HG02938 (cell line): ENCODE data around the gene NAV2.

ENCODE experiments used
- ATAC-seq: cut with Tn5 transposase; IDR thresholded peaks from one replicate; pipeline ENCODE4 v1.9.1; 2021; ENCODE audit warnings: mild to moderate bottlenecking, moderate library complexity; ENCODE audit not compliant: unreplicated experiment

NAV2 gene

DNA sequence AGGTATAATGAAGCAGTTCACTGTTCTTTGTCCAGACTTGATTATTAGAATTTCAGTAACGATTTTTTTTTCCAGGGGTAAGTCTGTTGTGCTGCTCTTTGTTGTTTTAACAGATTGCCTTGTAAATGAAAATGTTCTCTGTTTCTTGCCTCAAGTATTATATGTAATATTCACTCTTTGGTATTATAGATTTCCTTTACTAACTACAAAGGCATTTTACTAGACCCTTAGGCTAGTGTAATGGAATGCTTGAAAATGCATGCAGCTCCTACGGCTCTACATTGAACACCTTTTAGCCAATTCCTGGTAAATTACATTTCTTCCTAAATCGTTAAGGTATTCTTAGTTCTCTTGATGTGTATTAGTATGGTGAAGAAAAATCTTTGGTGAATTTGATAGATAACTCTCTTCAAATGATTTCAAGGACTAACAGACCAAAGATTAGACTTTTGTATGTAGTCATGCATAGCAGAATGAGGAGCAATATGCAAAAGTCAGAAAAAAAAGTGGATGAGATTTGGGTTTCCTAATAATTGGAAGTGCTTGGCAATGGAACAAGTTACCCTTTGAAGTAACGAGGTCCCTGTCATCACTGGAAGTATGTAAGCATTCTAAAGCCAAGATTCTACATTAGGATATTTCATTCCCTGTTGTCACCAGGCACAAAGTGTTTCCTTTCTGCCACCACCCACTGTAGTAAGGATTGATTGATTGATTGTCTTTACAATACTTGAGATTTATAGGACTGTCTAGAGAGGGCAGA lies 334.6 kb downstream of the NAV2 start:
- ATAC-seq, result no peak

DNA sequence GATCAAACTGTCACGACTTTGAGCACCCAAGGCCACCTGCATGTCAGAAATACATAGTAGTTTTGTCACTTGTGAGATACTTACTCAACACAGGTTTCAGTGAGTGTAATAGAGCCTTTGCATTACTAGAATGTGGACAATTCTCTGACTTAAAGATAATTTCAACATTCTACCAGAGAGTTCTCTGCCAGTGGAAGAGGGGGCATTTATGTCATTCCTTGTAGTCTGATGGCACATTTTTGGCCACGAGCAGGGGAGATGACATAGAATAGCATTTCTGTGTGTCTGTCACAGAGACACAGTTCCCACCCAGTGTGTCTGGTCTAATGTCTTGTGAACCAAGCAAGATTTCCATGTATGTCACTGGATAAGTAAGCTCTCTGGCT lies 335.1 kb downstream of the NAV2 start:
- no peak for ATAC-seq

DNA sequence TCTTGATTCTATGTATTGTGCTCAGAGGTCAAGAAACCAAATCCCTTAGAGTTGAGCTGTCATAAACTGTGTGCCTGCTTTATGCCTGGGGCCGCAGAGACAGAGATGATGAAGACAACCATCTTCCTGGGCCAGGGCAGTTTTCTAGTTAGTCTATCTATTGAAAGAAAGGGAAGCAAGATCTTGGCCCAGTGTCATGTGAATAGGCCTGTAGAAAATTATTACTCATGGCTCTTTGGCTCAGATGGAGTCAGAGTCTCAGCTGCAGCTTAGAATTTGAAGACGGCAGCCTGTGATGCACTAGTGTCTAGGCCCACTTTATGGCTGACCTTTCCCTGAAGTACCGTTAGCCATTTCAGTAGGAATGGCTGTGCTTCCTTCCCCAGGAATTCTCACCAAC lies 335.6 kb downstream of the NAV2 start:
- ATAC-seq, result no peak

DNA sequence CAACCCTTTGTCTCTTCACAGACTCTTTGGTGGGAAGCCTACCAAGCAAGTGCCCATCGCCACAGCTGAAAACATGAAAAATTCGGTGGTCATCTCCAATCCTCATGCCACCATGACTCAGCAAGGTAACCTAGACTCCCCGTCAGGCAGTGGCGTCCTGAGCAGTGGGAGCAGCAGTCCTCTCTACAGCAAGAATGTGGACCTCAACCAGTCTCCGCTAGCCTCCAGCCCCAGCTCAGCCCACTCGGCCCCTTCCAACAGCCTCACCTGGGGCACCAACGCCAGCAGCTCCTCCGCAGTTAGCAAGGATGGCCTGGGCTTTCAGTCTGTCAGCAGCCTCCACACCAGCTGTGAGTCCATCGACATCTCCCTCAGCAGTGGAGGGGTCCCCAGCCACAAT lies 336.1 kb downstream of the NAV2 start:
- no peak for ATAC-seq

DNA sequence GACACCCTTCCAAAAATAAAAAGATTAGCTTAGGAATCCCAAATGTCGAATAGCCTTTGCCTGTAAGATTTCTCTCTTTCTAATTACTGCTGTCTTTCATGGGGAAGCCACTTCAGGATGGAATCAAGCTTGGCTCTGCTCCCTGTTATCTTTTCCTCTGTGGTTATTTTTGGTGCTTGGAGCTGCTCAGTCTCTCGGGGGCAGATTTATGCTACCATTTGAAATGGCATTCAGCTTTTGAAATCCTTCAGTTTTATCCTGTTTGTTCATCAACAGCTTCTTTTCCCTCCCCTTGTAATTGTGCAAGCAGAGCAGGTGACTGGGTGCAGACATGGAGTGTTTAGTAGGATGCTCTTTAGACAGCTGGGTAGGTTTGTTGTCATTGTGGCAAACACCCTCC lies 336.6 kb downstream of the NAV2 start:
- ATAC-seq, result no peak

DNA sequence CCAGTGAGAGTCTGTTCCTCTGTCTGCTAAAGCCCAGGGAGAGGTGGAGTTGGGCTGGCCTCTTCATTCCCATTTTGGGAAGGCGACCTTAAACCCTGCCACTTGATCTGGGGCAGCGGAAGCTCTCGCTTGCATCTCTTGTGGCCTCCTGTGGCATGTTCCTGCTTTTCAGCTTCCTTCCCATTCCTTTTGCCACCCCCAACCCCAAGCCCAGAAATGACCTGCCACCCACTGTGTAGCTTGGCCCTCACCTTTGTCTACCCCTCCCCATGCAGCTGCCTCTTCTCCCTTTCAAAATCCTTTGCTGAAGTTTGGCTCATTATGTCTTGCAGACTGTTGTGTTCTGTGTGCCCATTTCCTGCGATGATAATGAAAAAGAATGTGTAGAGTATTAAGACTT lies 337.4 kb downstream of the NAV2 start:
- no peak for ATAC-seq

DNA sequence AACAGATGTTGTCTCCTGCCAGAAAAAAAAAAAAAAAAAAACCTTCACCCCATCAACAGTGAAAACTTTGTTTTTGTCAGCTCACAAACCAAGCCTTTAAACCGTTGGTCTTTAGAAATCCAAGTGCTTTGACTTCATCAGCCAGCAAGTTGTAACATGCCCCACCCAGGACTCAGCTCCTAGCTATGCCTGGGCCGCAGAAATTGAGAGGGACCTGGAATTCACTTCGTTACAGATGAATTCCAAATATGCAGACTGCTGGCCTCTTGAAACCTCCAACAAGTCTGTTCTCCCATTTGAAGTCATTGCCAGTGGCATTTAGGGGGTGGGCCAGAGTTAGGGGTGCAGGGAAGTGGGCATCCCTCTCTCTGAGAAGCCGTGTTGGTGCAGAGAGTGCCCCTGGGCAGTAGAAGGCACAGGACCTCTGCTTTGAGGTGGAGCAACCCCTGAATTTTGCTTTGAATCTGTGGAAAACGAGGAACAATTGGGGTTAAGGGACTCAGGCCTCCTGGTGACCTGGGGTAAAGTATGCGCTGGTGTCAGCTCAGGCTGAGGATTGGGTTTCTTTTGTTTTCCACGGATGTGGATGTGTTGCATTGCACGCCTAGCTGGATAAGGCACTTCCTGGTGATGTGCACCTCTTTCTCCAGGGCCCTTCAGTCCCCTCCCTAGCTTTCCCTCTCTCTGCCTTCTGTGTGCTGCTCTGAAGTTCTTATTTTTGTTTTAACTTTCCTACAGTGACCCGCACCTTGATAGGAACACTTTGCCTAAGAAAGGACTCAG lies 338.1 kb downstream of the NAV2 start:
- ATAC-seq, result no peak

DNA sequence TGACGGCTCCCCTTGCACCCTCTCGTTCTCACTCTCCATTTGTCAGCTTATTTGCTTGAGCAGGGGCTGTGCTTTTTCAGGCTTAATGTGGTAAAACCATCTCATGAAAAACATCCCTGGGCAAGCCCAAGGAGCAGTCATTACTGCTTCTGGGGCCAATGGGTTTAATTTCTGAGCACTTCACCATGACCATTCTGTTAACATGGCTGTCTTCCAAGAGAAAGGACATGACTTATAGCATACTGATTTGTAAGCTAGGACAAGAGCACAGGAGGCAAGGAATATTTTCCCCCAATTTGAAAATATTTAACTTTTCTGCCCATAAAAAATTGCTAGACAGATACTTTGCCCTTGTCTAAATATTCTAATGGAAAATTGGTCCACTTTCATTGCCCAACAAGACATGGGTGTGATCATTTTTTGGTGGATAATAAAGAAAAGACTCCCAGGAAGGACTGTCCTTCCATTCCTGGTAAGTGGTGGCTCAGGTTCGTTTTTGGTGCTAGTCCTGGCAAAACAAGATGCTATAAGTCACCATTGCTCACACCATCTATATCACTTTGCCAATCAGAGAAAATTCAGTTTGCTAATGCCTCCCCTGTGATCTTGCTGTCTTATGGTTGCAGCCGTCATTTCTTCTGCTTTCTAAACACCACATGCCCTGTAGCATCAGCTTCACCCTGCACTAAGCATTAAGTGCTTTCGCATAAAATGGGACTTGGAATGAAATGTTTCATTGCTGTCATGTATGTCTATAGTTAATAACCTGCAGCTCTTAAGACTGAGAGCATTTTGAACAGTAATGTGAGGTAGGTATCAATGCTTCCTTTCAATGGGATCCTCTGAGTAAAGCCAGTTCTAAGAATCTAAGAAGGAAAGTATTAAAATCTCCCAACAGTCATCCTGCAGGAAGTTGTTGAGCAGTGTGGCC lies 339.1 kb downstream of the NAV2 start:
- no peak for ATAC-seq

DNA sequence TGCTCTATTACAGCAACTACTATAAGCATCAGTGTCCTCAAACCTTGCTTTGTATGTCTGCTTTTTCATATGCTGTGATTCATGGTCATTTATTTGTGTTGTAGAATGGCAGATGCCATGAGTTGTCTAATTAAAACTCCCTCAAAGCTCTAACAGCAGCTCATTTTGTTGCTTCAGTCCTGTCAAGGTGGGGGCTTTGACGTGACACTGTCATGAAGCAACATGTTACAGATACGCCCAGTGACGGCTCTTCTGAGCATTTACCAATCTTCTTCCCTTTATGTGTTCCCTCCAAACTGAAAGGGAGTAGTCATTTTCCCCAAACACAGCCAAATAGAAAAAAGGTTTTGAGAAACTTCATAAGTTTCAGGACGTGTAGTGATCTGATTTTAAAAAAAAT lies 340.9 kb downstream of the NAV2 start:
- no peak for ATAC-seq

DNA sequence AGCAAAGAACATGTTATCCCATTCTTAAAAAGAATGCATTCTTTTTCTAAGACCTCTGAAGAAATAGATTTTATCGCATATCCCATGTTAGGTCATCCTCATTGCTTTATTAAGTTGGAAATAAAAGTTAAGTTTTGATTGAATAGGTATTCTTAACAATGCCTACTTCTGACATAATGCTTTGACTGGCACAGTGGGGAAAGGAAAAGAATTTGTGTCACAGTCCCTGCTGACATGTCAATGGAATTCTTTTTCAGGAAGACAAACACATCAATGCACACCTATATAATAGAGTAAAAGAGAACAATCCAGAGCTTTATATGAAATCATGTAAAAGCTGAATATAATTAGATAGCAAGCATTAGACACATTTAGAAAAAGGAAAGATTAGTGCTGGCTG lies 341.9 kb downstream of the NAV2 start:
- no peak for ATAC-seq

DNA sequence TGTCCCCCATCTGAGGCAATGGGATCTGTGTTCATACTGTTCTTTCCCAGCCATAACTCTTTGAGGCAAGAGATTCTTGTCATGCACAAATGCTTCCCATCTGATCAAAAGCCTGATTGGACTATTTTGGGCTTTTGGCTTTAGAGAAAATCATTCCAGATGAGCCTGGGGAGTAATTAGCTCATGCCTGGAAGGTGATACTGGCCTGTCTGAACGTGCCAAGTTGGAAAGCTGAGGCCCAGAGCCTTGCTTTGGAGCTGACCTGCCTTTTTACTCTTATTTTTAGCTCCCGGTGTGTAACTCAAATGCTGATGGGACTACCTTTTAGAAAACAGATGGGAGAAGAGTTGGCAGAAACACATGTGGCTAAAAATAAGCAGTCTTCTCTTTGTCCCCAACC lies 342.7 kb downstream of the NAV2 start:
- no peak for ATAC-seq

DNA sequence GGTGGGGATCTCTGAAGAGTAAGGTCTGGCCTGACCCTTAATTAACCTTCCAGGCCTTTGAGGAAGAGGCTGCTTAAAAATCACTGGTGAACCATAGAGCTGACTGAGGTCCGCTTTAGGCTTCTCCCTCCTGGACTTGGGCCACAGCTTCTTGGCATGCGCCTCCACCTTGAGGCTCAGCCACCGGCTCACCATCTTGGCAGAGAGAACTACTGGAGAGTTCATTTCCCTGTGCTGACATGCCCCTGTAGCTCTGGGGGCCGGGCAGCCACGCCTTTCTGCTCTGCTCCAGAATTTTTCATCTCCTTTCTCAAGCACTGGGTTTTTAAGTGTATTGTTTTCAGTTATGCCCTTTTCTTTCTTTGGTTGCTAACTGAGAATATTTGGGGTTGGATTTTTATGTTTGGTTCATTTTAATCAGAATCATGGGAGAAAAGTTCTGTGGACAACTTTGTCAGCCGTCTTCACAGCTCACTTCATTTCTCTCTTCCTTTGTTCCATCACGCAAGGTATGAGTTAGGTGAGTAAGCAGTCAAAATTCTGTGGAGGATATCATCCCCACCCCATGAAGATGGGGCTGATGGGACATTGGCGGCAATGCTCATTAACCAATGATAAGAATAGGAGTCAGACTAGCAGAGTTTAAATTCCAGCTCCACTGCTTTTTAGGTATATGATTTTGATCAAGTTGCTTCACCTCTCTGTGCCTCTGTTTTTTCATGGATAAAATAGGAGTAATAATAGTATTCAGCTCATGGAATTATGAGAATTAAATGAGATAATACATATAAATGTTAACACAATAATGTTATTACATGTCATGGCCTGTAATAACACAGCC lies 343.7 kb downstream of the NAV2 start:
- no peak for ATAC-seq

DNA sequence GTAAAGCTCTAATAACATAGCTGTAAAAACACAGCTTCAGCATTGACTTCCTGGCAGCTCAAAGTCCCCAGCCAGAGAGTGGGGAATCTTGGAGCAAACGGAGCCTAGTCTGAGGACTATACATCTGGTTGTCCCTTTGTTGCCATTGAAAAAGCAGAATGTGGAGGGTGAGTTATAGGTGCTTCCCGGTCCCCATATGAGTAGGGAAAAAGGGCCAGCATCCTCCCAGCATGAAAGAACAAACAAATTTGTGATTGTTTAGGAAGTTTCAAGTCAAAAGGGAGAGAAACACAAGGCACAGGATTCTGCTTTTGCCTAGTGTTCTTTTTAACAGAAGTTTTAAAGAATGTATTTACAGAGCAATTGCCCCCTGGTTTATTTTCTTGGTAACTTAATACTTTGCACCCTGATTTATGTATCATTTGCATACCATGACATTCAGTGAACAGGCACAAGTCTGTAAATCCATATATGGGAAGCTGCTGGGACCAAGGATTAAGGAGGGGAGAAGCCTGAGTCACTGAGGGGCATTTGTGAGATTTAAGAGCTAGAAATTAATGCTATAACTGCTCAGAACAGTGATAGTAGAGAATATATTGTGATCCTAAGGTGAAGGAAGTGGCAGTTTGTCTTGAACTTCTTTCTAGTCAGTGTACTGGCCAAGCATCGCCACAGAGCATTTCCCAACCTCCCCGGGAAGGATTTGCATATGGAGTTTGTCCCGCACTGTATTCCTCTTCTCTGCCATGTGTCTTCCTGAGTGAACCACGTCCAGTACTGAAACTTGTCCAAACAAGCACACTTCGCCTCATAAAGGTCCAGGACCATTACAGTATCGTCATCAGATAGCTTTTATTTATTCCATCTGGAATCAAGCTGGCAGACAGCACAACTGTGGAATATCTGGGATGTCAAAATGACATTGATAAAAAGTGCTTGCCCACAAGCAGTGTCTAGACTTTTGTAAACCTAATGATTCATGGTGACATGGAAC lies 344.6 kb downstream of the NAV2 start:
- ATAC-seq, result no peak

DNA sequence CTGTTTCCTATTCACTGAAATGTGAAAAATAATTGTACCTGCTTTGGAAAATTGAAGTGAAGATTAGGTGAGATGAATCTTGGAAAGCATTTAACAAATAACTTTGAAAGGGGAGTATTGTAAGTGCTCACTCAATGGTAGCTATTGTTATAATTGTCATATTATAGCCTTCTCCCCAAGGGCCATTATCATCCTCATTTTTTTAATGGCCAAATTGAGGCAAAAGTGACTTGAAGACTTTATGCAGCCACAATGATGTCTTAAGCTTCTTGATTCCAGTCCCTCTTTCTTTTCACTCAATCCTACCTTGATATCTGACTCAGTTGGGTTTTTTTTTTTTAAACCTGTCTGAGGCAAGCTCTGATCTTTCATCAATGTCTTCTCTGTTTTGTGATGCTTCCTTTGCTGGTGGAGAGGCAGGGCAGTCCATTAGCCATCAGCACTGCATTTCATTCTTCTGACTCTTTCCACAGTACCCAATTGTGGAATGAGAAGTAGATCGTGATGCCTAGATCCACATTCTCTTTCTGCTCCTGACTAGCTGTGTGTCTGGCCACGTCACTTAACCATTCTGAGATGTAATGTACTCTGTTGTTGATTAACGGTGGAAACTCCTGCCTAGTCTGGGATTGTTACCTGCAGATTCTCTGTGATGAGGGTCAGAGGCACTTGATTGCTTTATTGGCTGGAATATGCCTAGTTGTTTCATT lies 346.3 kb downstream of the NAV2 start:
- no peak for ATAC-seq

DNA sequence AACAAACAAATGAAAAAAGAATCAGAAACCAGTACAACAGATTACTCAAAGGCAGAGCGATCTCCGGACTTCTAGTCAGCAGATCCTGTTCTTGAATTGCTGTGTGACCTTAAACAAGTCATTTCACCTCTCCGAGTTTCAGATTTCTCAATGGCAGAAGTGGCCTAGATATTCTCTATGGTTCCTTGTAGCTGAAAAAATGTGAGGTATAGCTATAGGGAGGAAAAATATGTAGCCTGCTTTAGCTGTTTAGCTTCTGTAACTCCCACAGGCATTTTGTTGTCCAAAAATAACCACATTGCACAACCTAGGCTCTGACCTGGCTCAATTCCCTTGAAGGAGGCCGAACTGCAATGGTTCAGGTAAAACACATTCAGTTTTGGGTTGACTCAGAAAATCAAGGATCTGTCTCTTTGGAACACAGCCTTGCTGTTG lies 347.0 kb downstream of the NAV2 start:
- no peak for ATAC-seq

DNA sequence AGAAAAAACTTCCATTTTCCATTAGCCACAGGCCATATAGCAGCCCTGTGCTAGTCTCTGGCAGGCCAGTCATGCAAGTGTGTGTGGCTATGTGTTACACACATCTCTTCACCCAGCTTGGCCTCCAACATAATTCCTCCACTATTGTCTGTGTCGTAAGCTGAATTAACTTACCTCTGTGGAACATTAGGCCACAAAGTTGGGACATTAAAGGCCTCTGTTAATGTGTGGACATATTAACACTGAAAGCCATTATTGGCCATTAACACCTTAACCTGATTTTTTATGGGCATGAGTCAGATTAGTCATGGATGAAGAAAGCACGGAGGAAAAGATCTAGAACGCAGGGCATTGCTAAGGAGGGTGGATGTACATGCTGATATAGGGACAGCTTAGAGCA lies 347.5 kb downstream of the NAV2 start:
- no peak for ATAC-seq

DNA sequence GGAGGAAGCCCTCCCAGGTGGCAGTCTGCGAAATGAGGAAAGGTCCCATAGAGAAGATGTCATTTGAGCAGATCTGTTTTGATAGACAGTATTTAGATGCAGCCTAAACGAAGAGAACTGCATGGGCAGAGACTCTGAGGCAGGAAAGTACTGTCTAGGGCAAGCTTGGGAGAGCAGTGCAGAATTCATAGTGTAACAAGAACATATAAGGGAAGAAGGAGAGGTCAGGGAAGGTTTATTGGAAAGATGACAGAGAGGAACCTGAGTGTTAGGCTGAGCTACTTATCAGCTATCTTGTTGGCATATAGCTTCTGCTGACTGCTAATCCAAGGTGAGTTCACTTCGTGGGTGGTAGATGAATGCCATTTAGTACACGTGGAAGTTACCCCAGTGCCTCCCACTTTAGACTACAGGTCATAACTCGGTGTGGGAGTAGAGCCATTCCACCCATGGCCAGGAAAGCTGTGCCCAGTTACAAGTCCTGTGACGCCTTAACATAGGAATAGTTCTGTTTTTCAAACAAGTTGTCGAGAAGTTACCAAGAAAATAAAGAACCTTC lies 348.1 kb downstream of the NAV2 start:
- ATAC-seq, result no peak

DNA sequence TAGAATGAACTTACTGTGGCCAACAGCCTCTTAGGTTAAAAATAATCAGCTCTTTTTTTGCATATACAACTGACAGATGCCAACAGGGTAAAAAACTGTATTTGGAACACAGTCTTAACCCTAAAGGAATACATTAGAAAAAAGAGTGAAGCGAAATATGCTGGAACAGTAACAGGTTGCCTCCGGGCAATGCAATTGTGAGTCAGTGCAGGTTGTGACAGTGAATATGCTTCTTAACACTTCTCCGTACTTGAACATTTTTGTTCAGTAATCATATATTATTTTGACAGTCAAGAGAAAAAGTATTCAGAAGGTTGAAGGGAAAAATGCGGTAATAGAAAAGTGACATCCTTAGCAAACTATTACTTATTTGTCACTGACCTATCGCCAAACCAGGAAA lies 349.1 kb downstream of the NAV2 start:
- ATAC-seq, result no peak
